Measurements from ENCODE around the gene RAD9A. TPM values are rescaled to one million over a fixed set of nuclear protein-coding genes. Genes with fewer than 3 reads are reported as not detected.

The RAD9A gene
- total RNA-seq, 2 donors from 2014 or later = 22.6 to 49.4 TPM

DNA sequence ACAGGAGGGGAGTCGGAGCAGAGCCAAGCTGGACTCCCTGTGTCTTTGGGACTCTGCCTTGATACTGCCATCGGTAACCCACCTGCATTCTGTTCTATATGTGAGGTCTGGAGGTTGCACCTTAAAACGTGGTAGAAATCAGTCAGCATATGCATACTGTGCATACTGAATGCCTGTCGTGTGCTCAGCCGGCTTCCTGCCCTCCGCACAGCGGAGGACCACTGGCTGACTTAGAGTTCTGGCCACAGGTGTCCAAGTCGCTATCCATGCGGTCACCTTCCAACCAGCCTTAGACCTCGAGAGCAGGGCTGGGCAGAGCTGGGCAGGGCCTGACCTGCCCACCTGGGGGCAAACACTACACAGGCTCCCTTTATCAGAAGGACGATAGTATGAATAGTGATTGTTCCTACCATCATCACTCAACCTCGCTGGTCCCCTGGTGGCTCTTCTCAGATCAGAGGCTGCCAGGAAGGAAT, 15.9 kb downstream of the RAD9A start:
- no peak for DNase-seq
- no peaks in the 10 kb centered on the region for H3K27me3 ChIP-seq
- 46% methylated on average over 11 to 12 of the region's 12 CpGs for WGBS, 2 donors
- no peak overlapping the region for H3K27ac ChIP-seq
- no peaks in the 10 kb centered on the region for H3K9me3 ChIP-seq
- TF ChIP-seq CTCF (IDR thresholded peaks at IDR 0.05) (no peak), POLR2A (IDR thresholded peaks at IDR 0.05) (no peak)
- H3K4me1 ChIP-seq = peaks cover 13% of the 10 kb centered on the region
- no peak overlapping the region for H3K4me3 ChIP-seq
- ATAC-seq = no peak
- intact Hi-C loops (cut with DNase I) = no loop called here
- no peaks in the 10 kb centered on the region for H3K36me3 ChIP-seq (replicated peaks in 1 of 2; ENCODE audit: insufficient read depth in 1 of 2, low read depth in 2 of 2)

DNA sequence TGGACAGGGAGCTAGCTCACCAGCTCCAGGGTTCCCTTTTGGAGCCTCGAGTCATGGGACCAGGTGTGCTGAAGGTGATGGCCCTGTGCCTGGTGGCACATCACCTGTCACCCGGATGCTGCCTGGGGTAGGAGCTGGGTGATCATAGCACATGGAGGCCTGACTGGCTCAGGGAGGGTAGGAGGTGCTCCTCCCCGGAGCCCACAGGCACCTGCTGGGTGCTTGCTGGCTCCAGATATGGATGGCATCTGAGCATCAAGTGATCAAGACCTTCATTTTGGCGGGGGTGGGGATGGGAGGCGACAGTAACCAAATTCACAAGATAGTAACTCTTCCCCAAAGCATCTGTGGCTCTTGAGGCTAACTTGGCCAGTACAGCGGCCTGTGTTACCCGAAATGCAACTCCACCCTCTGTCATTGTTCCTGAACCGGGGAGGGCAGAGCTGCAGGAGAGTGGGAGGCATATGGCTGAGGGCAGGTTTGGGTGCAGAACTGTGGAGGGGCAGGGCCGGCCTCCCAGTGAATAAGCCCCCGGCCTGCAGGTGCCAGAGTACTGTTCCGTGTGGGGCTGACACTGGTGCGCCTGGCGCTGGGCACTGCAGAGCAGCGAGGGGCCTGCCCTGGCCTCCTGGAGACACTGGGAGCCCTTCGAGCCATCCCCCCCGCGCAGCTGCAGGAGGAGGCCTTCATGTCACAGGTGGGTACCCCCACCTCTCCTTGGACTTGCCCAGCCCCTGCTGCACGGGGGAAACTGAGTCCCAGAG, 16.8 kb downstream of the RAD9A start:
- intact Hi-C loops (cut with DNase I) = no loop called here
- Histone ChIP-seq H3K4me3 (no peak overlapping the region), H3K27ac (no peak overlapping the region), H3K36me3 (replicated peaks in 1 of 2; ENCODE audit: insufficient read depth in 1 of 2, low read depth in 2 of 2) (no peaks in the 10 kb centered on the region), H3K27me3 (no peaks in the 10 kb centered on the region), H3K4me1 (peaks cover 15% of the 10 kb centered on the region), H3K9me3 (no peaks in the 10 kb centered on the region)
- TF ChIP-seq POLR2A (IDR thresholded peaks at IDR 0.05) (no peak), CTCF (IDR thresholded peaks at IDR 0.05) (no peak)
- 48 to 49% methylated on average over 5 to 17 of the region's 18 CpGs for WGBS, 2 donors
- ATAC-seq (no peak), DNase-seq (no peak)

DNA sequence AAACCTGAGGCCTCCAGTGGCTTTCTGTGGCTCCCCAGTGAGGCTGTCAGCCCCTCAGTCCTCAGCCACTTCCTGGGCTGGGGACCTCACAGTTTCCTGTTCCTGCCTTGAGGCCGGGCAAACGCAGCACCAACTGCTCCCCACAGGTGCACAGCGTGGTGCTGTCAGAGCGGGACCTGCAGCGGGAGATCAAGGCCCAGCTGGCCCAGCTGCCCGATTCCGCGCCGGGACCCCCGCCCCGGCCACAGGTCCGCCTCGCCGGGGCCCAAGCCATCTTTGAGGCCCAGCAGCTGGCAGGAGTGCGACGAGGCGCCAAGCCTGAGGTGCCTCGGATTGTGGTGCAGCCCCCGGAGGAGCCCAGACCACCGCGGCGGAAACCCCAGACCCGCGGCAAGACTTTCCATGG, 17.5 kb downstream of the RAD9A start:
- intact Hi-C loops (cut with DNase I) = no loop called here
- TF ChIP-seq CTCF (IDR thresholded peaks at IDR 0.05) (no peak), POLR2A (IDR thresholded peaks at IDR 0.05) (no peak)
- H3K4me3 ChIP-seq = no peak overlapping the region
- no peaks in the 10 kb centered on the region for H3K36me3 ChIP-seq (replicated peaks in 1 of 2; ENCODE audit: insufficient read depth in 1 of 2, low read depth in 2 of 2)
- ATAC-seq = no peak
- DNase-seq = no peak
- no peaks in the 10 kb centered on the region for H3K9me3 ChIP-seq
- no peaks in the 10 kb centered on the region for H3K27me3 ChIP-seq
- 55 to 90% methylated on average over 4 to 21 of the region's 24 CpGs for WGBS, 2 donors
- H3K27ac ChIP-seq = no peak overlapping the region
- peaks cover 15% of the 10 kb centered on the region for H3K4me1 ChIP-seq

DNA sequence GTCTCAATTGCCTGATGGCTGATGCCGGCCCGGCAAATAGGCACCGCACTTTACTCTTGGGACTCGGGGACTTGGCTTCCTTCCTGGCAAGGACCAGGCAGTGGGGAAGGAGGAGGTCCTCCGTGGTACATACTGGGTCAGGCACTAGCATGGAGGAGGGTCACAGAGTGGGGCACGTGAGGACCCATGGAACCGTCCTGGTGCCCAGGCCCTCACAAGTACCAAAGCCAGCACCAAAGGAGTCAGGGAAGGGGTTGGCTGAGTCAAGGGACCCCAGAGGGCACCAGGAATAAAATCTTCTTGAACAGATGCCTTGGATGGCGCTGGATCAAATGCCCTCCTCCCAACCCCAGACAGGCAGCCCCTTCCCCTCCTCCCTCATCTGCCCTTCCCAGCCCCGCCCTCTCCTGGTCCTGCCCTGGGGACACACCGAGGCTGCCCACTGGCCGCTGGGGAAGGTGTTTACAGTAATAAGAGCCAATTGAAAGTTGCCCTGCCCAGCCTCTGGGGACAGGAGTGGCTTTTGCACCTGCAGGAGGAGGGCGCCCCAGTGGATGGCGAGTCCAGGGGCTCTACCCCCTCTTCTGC, 18.1 kb downstream of the RAD9A start:
- Histone ChIP-seq H3K4me1 (peaks cover 17% of the 10 kb centered on the region), H3K27ac (no peak overlapping the region), H3K36me3 (replicated peaks in 1 of 2; ENCODE audit: insufficient read depth in 1 of 2, low read depth in 2 of 2) (no peaks in the 10 kb centered on the region), H3K4me3 (no peak overlapping the region), H3K27me3 (no peaks in the 10 kb centered on the region), H3K9me3 (no peaks in the 10 kb centered on the region)
- TF ChIP-seq POLR2A (IDR thresholded peaks at IDR 0.05) = no peak
- TF ChIP-seq CTCF (IDR thresholded peaks at IDR 0.05) = peak in 1 of 7 experiments; percentile 16
- ATAC-seq (peak; percentile 61), DNase-seq (peak; percentile 53 to 72 (median 68))
- WGBS, 2 donors = 18 to 23% methylated on average over 4 to 12 of the region's 13 CpGs
- intact Hi-C loops (cut with DNase I) = no loop called here

Data from body of pancreas (tissue), 4 donors.